ENCODE measurements around the gene MAP7. TPM values are rescaled to one million over a fixed set of nuclear protein-coding genes. Genes with fewer than 3 reads are reported as not detected.

MAP7 gene
- polyA plus RNA-seq, 1 donor from 2014 or later, result 5.1 TPM

GRCh38 chr6:136523196-136523595 is 27.0 kb downstream of the MAP7 start (continued):
- TF ChIP-seq SMC3 (conservative IDR thresholded peaks at IDR 0.05; ENCODE audit: poor library complexity), result no peak

DNA sequence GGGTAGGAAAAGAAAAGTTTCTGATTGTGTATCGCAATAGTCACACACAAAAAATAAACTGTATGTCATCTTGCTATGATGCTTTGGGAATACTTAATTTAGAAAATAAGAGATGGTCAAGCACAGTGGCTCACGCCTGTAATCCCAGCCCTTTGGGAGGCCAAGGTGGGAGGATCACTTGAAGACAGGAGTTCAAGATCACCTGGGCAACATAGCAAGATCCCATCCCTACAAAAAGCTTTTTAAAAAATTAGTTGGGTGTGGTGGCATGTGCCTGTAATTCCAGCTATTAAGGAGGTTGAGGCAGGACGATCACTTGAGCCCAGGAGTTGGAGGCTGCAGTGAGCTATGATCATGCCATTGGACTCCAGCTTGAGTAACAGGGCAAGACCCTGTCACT is 27.6 kb downstream of the MAP7 start:
- no peak overlapping the region for H3K9ac ChIP-seq (ENCODE audit: low read length)
- no peaks in the 10 kb centered on the region for H3K9me3 ChIP-seq (ENCODE audit: low read length)
- no peak overlapping the region for H2AFZ ChIP-seq (ENCODE audit: low read depth, low read length)
- no peak overlapping the region for H3K4me2 ChIP-seq (ENCODE audit: low read length)
- TF ChIP-seq TAF1 (IDR thresholded peaks at IDR 0.05; ENCODE audit: low read depth) (no peak), CTCF (IDR thresholded peaks at IDR 0.05; ENCODE audit: poor library complexity, severe bottlenecking) (no peak), POLR2AphosphoS5 (IDR thresholded peaks at IDR 0.05) (no peak), RAD21 (conservative IDR thresholded peaks at IDR 0.05) (no peak), MXI1 (conservative IDR thresholded peaks at IDR 0.05; ENCODE audit: poor library complexity, severe bottlenecking) (no peak), SMC3 (conservative IDR thresholded peaks at IDR 0.05; ENCODE audit: poor library complexity) (no peak), EP300 (conservative IDR thresholded peaks at IDR 0.05; ENCODE audit: poor library complexity, severe bottlenecking) (no peak), EZH2 (IDR thresholded peaks at IDR 0.05; ENCODE audit: borderline replicate concordance, insufficient read depth, low read length, poor library complexity, severe bottlenecking) (no peak)
- TF ChIP-seq, protein P1, sequence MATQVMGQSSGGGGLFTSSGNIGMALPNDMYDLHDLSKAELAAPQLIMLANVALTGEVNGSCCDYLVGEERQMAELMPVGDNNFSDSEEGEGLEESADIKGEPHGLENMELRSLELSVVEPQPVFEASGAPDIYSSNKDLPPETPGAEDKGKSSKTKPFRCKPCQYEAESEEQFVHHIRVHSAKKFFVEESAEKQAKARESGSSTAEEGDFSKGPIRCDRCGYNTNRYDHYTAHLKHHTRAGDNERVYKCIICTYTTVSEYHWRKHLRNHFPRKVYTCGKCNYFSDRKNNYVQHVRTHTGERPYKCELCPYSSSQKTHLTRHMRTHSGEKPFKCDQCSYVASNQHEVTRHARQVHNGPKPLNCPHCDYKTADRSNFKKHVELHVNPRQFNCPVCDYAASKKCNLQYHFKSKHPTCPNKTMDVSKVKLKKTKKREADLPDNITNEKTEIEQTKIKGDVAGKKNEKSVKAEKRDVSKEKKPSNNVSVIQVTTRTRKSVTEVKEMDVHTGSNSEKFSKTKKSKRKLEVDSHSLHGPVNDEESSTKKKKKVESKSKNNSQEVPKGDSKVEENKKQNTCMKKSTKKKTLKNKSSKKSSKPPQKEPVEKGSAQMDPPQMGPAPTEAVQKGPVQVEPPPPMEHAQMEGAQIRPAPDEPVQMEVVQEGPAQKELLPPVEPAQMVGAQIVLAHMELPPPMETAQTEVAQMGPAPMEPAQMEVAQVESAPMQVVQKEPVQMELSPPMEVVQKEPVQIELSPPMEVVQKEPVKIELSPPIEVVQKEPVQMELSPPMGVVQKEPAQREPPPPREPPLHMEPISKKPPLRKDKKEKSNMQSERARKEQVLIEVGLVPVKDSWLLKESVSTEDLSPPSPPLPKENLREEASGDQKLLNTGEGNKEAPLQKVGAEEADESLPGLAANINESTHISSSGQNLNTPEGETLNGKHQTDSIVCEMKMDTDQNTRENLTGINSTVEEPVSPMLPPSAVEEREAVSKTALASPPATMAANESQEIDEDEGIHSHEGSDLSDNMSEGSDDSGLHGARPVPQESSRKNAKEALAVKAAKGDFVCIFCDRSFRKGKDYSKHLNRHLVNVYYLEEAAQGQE (IDR thresholded peaks at IDR 0.05; ENCODE audit: borderline replicate concordance), result no peak
- no peaks in the 10 kb centered on the region for H3F3A ChIP-seq (ENCODE audit: insufficient read depth, low read length, poor library complexity, severe bottlenecking)
- H3K27me3 ChIP-seq (ENCODE audit: insufficient read depth, low read depth, low read length), result no peaks in the 10 kb centered on the region
- H3K79me2 ChIP-seq (replicated peaks; ENCODE audit: insufficient read depth, low read length), result no peaks in the 10 kb centered on the region
- H3K9me2 ChIP-seq (ENCODE audit: insufficient read depth, low read length), result no peaks in the 10 kb centered on the region
- H3K4me3 ChIP-seq (ENCODE audit: low read length), result no peak overlapping the region
- H4K20me1 ChIP-seq (ENCODE audit: insufficient read depth), result no peaks in the 10 kb centered on the region
- no peaks in the 10 kb centered on the region for H3K36me3 ChIP-seq (ENCODE audit: insufficient read depth, low read length)
- H3K27ac ChIP-seq (ENCODE audit: low read length), result no peak overlapping the region

DNA sequence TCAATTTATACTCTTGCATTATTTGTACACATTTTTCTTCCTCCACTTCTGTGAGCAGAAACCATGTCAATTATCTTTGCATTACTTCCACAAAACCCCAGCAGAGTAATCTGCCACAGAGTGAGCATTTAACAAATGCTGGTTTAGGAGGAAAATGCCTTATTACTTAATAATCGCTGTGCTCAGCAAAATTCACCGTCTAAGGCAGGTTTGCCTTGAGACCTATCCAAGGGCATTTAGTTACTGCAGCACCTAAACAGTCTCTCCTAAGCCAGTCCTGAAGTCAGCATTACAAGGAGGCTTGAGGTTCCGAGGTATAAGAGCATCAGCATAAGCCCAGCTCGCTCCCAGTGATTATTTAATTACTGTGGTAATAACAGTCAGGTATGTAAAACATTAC is 28.3 kb downstream of the MAP7 start:
- no peak for TF ChIP-seq SMC3 (conservative IDR thresholded peaks at IDR 0.05; ENCODE audit: poor library complexity)
- TF ChIP-seq TAF1 (IDR thresholded peaks at IDR 0.05; ENCODE audit: low read depth), result no peak
- no peak for TF ChIP-seq POLR2AphosphoS5 (IDR thresholded peaks at IDR 0.05)
- TF ChIP-seq MXI1 (conservative IDR thresholded peaks at IDR 0.05; ENCODE audit: poor library complexity, severe bottlenecking), result no peak
- TF ChIP-seq CTCF (IDR thresholded peaks at IDR 0.05; ENCODE audit: poor library complexity, severe bottlenecking), result no peak
- TF ChIP-seq, protein P1 (IDR thresholded peaks at IDR 0.05; ENCODE audit: borderline replicate concordance), result no peak
- TF ChIP-seq RAD21 (conservative IDR thresholded peaks at IDR 0.05), result no peak
- no peak for TF ChIP-seq EZH2 (IDR thresholded peaks at IDR 0.05; ENCODE audit: borderline replicate concordance, insufficient read depth, low read length, poor library complexity, severe bottlenecking)
- no peak for TF ChIP-seq EP300 (conservative IDR thresholded peaks at IDR 0.05; ENCODE audit: poor library complexity, severe bottlenecking)
- Histone ChIP-seq H4K20me1 (ENCODE audit: insufficient read depth) (no peaks in the 10 kb centered on the region), H3K79me2 (replicated peaks; ENCODE audit: insufficient read depth, low read length) (no peaks in the 10 kb centered on the region), H3K9me3 (ENCODE audit: low read length) (no peaks in the 10 kb centered on the region), H3K4me3 (ENCODE audit: low read length) (peak overlapping the region; percentile 1), H3F3A (ENCODE audit: insufficient read depth, low read length, poor library complexity, severe bottlenecking) (no peaks in the 10 kb centered on the region), H3K27ac (ENCODE audit: low read length) (peak overlapping the region; percentile 1), H3K9me2 (ENCODE audit: insufficient read depth, low read length) (no peaks in the 10 kb centered on the region), H3K9ac (ENCODE audit: low read length) (no peak overlapping the region), H3K27me3 (ENCODE audit: insufficient read depth, low read depth, low read length) (no peaks in the 10 kb centered on the region), H3K36me3 (ENCODE audit: insufficient read depth, low read length) (no peaks in the 10 kb centered on the region), H2AFZ (ENCODE audit: low read depth, low read length) (no peak overlapping the region), H3K4me2 (ENCODE audit: low read length) (no peak overlapping the region)

All from neural cell (in vitro differentiated cells).